ENCODE results near the gene HSD17B8.

- TF ChIP-seq CTCF (optimal IDR thresholded peaks at IDR 0.05 in 1 of 3, IDR thresholded peaks at IDR 0.05 in 1 of 3, conservative IDR thresholded peaks at IDR 0.05 in 1 of 3; ENCODE audit: extremely low read depth in 1 of 3, insufficient read depth in 2 of 3, low read length in 3 of 3) (no peak), EZH2 (IDR thresholded peaks at IDR 0.05; ENCODE audit: low read length) (no peak)
Observed at GRCh38 chr6:33166363-33166762, 38.1 kb upstream of the HSD17B8 start.

Measured in keratinocyte (primary cell).